Activated CD4-positive, CD25-positive, alpha-beta regulatory T cell treated with anti-CD3 and anti-CD28 coated beads, Interleukin-2, amount 50 U/mL, for 16 hours (primary cell): ENCODE results near the gene DCTN5.

ENCODE experiments used
- DNase-seq: peaks from one replicate; pipeline ENCODE4 v3.0.0-alpha.2; 2020; ENCODE audit warnings: low read depth, low spot score

DCTN5 gene

GRCh38 chr16:23663918-23664317 lies 22.7 kb downstream of the DCTN5 start:
- DNase-seq = no peak

GRCh38 chr16:23666571-23667354 lies 25.5 kb downstream of the DCTN5 start:
- no peak for DNase-seq

DNA sequence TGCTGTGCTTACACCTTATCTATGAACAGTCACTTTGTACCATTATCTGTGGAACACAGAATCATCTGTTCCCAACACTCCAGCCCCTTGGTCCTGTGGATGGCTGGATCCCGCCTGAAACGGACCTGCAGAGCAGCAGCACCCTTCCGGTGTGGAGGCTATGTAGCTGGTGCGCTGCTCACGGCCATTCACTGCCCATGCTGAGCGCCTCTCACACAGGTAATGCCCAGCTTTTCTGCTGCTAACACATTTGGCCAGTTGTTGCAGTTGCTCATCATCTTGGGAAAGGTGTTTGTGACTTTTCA lies 26.0 kb downstream of the DCTN5 start:
- no peak for DNase-seq

DNA sequence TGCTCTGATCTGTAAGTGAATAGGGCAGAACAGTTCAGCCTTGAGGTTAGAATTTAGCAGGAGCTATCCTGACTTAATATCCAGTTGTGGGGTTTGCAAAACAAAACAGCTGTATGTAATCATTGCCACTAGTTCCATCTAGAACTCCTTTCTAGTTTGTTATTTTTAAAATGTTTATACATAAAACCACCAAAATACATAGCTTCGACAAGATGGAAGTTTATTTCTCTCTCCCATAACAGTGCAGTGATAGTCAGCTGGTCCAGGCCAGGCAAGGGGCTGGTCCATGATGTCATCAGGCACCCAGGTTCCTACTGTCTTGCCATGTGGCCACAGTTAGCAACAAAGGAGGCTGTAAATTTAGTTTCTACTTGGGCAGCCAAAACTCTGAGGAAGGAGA lies 27.0 kb downstream of the DCTN5 start:
- DNase-seq = no peak

DNA sequence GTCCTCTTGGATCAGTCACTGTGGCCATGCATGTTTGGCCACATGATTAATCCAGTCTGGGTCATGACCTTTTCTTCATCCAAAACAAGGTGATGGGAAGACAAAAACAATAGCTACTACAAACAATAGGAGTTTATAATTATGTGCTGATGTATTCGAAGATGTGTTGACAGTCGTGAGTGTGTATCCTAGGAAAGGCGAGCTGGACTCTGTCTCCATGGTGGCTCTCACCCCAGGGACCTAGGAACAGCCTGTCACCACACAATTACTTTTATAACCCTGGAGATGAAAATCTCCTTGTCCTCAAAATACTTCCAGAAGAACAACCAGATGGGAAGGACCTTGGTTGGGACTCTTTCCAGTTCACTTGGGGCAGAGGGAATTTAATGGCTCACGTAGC lies 27.6 kb downstream of the DCTN5 start:
- no peak for DNase-seq

DNA sequence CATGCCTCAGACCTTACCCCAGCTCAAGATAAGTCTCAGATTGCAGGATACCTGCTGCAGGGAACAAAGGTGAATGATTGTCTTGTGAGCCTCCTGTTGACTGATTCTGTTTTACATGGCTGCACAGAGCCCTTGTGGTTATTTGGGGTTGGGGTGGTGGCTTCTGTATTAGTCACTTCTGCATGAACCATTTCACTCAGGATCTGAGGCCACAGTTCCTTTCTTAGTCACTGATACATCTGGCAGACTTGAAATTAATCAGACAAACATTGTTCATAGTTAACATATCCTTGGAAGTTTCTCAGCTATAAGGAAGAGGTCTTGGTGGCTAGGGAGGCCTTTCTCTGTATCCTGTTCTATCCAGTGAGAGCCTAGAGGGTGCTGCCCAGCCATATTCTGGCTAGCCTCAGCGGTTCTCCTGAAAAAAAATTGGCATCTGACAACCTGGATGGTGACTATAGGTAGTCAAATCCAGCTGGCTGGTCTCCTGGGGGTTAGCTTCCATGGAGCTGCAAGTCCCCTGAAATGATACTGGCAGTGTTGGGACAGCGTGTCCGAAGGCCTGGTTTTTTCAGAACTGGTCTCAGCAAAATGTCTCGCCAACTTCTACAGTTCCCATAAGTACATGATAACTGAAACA lies 29.0 kb downstream of the DCTN5 start:
- no peak for DNase-seq

DNA sequence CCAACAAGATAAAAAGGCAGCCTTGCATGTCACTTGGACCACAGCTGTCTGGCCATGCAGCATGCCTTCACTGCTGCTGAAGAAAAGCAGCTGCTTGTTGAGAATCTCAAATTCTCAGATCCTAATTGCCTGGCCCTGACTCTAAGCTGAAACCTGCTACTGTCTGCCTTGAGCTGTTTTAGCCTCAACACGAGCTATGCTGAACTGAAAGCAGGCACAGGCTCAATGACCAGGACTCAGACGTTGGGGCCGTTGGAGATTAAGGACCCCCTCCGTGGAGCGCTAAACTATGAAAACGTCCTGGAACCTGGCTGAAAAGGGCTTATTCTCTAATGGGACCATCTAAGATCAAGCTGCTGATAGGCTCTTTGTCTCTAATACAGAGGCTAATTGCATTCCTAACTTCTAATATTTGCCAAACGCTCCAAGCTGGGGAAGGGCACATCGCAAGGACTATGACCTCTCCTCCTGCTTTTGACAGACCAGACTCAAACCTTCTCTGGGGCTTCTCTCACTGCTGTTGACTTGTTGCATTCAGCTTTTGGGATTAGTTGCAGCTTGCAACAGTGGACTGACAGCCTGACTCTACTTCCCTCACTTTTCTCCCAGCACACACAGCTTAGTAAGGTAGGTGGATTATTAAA lies 32.8 kb downstream of the DCTN5 start:
- DNase-seq = no peak

GRCh38 chr16:23676924-23677480 lies 35.7 kb downstream of the DCTN5 start:
- no peak for DNase-seq

- DNase-seq = peak; percentile 56
Observed at GRCh38 chr16:23678430-23679273, 37.4 kb downstream of the DCTN5 start, which contains the start of gene PLK1. PLK1 (plus strand) TSS chr16:23678889; CDS start chr16:23678933, 44 bp downstream.

GRCh38 chr16:23679274-23679985 lies 38.2 kb downstream of the DCTN5 start:
- no peak for DNase-seq

GRCh38 chr16:23679986-23680336 lies 38.7 kb downstream of the DCTN5 start:
- DNase-seq = no peak

DNA sequence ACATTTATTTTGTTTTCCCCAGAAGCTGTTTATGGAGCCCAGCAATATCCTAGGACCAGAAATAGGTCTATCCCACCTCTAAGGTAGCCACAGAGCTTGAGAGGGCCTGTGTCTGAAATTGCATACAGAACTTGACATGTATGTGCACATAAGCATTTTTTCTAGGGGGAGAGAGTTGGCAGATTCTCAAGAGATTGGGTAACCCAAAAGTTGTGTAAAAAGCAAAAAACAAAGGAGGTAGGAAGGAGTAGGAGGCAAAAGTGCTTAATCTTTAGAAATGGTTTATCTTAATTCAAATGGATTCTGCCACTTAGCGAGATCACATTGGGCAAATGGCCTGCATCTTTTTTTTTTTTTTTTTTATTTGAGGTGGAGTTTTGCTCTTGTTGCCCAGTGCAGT lies 40.9 kb downstream of the DCTN5 start:
- DNase-seq = no peak

DNA sequence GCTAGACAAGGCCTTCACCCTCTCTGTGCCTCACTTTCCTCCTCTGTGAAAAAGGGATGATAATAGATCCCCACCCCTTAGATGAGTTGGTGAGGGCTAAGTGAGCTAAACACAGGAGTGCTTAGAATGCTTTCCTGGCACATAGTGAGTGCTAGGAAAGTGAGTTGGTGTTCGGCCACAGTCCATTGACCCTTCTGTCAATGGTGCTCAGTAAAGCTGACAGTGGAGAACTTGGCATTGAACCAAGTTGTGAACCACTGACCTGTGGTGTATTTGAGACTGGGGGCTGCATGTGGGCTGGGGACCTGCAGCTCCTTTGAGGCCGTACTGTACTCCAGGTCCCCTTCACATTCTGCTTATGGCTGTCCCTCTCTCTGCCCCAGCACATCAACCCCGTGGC lies 42.2 kb downstream of the DCTN5 start:
- no peak for DNase-seq

DNA sequence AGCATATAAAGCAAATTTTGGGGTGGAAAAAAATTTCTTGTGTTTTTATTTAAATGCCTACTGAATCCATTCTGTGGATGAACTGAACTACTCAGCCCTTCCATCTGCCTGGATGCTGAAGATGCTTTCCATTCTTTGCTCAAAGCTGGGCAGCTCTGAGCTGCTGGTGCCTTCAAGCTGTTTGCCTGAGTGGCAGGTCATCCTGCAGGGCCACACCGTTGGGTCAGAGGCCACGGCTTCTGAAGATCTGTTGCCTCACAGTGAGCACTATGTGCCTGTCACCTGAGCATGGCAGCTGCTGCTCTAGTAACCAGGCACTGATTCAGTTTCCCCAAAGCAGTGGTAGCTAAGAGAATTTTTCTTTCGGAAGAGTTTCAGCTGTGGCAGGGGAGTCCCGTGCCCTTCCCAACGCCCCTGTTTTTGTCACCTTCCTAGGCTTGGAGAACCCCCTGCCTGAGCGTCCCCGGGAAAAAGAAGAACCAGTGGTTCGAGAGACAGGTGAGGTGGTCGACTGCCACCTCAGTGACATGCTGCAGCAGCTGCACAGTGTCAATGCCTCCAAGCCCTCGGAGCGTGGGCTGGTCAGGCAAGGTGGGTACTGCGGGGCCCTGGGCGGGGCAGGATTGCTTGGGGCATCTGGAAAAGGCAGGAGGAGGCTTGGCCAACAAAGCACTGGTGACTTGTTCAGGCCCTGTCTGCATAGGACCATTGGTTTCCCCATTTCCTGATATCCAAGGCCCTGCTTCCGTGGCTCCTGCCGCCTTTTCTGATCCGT lies 46.0 kb downstream of the DCTN5 start:
- no peak for DNase-seq

DNA sequence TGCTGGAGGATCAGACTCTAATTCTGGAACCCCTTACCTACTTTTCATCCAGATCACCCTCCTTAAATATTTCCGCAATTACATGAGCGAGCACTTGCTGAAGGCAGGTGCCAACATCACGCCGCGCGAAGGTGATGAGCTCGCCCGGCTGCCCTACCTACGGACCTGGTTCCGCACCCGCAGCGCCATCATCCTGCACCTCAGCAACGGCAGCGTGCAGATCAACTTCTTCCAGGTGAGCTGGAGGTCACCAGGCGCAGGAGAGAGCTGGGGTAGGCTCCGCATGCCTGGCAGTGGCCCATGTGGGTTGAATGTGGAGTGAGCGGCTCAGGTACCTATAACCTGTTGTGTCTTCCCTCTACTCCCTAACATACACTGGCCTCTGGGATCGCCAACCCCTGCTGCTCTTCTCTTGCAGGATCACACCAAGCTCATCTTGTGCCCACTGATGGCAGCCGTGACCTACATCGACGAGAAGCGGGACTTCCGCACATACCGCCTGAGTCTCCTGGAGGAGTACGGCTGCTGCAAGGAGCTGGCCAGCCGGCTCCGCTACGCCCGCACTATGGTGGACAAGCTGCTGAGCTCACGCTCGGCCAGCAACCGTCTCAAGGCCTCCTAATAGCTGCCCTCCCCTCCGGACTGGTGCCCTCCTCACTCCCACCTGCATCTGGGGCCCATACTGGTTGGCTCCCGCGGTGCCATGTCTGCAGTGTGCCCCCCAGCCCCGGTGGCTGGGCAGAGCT lies 48.3 kb downstream of the DCTN5 start:
- DNase-seq = no peak

DNA sequence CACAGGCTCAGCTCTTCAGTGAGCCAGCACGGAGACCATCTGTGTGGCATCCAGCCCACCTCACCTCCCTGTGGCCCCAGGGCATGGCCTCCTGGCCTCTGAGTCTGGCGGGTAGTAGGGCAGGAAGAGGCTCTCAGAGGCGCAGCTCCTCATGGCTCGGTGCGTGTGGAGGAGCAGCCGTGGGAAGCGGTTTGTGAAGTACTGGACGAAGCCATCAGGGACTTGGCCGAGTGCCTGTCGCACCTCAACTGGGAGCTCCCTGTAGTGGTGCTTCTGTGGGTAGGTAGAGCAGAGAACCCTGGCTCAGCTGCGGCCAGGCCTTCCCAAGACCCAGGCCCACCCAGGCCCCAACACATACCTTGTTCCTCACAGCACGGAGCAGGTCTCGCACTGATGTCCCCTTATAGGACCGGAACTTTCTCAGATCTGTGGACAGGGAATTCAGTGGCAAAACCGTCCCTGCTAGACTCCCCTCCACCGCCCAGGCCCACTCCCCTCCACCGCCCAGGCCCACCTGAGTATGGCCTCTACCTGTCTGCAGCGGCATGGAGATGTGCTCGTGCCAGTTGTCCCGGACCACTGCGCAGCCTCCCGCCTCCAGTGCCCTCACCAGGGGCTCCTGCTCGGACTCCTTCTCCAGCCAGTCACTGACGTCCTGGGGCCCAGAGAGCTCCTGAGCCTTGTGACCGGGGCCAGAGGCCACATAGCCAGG lies 49.7 kb downstream of the DCTN5 start:
- no peak for DNase-seq

DNA sequence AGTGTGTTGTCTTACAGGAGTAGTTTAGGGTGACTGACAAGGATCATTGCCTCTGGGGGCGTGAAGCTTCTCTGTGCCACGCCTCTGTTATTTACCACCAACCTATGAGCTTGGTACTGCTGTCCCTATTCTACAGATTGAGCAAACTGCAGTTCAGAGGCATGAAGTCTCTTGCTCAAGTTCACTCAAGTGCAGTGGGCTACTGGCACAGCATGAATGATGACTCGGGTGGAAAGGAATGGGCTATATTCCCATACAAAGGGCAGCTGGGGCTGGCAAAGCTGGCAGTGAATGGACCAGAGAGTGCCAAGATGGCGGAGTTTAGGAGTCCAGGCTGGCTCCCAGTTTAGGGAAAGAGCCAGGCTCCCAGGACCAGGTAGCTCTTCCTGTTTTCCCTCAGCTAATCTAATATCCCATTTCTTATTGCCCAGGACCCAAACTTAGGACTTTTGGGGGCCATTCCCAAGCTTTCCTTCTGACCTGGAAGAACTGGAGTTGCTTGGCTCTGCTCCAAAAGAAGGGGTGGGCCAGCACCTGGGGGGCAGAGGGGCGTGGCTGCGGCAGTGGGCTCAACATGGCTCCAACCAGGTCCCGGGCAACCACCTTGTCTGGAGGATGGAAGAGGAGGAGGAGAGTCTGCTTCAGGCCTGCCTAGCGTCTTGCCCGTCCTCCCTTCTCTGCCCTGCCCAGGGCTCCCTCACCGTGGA lies 50.4 kb downstream of the DCTN5 start:
- no peak for DNase-seq

DNA sequence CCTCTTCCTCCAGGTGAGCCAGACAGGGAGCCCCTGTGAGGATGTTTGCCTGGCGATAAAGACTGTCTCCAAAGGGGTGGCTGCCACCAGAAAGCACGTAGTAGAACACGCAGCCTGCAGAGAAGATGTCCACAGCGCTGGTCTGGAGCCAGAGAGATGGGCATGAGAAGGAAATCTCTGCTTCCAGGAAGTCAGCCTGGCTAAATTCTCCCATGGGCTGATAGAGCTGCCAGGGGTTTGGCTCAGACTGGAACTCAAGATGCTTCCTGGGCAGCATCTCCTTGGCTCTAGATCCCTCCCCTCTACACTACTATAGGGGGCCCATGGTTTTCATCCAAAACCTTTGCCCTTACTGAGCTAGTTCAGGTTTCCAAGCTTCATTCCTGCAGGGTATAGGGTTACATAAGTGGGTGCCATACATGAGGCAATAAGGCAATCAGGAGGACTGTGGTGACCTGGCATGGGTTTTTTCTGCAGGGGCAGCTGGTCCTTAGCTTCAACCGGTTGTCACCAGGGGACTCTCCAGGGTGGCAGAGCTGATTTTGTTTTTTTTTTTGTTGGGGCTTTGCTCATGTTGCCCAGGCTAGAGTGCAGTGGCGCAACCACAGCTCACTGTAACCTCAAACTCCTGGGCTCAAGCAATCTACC lies 51.0 kb downstream of the DCTN5 start:
- no peak for DNase-seq
